NCI-H2029 treated with DMSO at 0.1 percent for 48 hours (cell line): ENCODE measurements around the gene SLC17A3.

Experiments
- DNase-seq: peaks from one replicate; lab custom pipeline; 2025; lab: John Stamatoyannopoulos, UW

The SLC17A3 gene

DNA sequence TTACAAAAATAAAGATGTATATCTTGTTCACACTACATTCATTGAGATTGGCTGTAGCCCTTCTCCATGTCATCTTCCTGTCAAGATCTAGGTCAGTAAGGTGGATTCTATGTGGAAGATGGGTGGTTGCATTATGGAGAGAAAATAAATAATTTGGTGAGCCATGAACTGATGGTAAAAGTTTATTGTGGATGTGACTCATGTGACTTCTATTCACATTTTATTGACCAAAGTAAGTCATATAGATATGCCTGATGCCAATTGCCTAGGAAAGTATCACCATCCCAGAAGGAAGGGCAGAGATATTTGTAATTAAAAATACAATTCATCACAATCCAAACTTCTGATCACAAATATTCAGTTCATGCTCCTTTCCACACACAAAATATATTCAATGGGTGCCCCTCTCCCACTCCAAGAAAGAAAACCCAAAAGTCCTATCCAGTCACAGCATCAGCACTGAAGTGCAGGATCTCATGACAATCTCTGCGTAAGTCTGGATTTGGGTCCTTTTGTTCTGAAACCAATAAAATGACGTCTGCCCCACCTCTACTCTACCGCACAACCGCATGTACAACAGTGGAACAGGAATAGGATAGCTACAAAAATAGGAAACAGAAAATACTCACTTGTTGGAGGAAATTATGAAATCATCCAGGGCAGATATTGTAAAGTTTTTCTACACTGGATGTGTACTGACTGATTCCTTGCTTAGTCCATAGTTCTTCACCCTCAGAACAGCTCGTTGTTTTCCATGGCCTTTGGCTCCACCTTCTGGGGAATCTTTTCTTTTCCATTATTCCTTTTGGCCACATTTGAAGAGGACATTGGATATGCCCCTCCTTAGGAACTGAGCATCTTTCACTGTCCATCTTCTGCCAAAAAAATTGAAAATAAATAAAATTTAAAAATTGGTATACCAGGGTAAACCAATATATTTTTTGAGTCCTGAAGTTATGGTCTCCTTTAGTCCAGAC lies 16.1 kb upstream of the SLC17A3 start:
- peak; percentile 60 for DNase-seq

DNA sequence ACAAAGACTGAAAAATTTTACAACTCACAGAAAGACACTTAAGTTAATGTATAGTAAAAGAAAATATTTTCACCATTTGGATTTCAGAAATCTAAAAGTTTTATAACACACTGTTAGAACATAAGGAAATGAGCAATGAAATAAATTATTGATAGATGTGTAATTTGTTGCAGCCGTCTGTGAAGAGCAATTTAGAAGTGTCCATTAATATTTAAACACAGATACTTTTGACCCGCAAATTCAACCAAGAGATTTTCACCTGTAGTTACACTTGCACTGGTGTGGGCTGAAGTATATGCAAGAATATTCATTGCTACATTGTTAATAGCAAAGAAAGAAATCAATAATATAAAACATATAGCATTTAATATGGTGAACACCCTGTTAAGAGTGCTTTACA lies 14.6 kb upstream of the SLC17A3 start:
- DNase-seq = no peak

DNA sequence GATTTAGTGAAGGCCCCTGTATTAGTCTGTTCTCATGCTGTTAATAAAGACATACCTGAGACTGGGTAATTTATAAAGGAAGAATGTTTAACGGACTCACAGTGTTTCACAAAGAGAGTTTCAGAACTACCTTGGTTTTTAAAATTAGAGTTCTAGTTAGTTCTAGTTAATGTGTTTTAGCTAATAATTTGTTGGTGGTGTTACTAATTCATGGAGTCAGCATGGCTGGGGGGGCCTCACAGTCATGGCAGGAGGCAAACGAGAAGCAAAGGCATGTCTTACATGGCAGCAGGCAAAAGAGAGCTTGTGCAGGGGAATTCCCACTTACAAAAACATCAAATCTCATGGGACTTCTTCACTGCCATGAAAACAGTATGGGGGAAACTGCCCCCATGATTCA lies 12.0 kb upstream of the SLC17A3 start:
- DNase-seq = no peak

DNA sequence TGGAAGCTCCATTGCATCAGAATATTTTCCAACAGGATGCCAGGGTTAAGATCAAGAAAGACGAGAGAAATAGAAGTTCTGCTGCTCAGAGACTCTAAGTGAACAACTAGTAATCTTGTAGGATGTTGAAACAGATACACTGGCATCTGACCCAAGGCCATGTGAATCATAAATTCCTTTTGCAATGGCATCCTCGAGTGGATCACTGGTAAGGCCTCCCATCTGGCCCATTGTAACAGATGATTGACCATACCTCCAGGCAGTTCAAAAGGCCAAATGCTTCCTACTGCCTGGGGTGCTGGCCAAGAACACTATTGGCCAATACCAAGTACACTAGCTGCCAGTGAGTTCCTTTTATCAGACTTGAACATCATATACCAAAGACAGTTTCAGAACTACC lies 9.9 kb upstream of the SLC17A3 start:
- no peak for DNase-seq

DNA sequence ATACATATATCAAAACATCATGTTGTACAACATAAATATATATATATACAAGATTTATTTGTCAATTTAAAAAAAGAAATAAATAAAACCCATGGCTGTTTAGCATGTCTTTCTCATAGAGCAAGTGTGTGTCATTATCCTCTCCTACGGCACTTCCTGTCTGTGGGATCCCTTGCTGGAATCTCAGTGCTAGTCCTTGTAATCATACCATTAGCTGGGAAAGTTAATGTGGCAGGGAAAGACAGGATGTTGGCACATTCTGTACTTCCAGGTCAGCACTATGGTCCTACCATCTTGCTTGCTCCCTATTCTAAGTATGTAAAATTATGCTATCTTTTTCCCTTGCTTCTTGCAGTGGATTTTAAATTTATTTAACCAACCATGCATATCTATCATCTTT lies 9.5 kb upstream of the SLC17A3 start:
- no peak for DNase-seq

DNA sequence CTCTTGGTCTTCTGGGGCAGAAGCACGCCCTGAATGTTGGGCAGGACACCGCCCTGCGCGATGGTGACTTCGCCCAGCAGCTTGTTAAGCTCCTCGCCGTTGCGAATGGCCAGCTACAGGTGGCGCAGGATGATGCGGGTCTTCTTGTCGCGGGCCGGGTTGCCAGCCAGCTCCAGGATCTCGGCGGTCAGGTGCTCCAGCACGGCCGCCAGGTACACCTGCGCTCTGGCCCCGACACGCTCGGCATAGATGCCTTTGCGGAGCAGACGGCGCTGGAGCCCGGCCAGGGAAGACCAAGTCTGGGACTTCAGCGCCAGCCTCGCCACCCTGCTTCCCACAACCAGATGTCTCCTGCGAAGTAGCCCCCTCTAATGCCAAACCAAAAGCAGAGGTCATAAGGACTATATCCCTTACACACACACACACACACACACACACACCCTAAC lies 8.0 kb upstream of the SLC17A3 start:
- no peak for DNase-seq

DNA sequence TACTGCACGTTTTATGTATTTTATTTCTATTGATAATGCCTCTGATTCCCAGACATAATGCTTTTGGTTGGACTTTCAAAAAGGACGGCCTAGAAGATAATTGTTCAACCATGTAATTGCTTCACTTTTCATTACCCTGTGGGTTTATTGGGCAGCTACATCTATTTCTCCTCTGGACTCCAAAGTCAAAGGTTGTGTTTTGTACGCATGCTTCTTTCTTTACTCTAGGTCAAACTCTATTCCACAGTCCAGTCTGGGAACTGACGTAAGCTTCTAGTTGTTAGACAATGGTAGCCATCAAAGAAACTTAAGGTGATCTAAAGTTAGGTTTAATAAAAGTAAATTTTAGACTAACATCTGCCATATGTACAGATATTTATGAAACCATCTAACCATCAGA lies 6.6 kb upstream of the SLC17A3 start:
- DNase-seq = no peak

DNA sequence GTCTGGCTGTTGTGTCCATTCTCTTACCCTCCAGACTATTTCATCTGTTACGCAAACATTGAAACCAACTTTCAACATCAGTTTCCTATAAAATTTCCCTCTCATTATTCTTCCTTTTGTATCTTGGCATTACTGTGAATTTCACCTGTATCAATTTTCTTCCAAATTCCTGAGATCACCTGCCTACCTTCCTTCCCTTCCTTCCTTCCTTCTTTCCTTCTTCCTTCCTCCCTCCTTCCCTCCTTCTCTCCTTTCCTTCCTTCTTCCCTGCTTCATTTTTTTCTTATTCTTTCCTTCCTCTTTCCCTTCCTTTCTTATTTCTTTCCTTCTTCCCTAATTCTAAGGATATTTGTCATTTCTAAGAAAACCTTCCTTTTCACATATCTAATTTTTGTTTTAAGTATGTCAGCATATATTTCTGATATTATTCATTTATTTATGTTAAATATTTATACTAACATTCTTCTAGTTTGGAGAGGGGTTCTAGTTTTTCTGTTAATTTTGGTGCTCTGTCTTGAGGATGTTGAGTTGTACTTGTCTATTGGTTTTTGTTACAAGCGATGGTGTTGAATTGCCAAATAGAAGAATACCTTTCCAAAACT lies 4.8 kb upstream of the SLC17A3 start:
- DNase-seq = no peak

DNA sequence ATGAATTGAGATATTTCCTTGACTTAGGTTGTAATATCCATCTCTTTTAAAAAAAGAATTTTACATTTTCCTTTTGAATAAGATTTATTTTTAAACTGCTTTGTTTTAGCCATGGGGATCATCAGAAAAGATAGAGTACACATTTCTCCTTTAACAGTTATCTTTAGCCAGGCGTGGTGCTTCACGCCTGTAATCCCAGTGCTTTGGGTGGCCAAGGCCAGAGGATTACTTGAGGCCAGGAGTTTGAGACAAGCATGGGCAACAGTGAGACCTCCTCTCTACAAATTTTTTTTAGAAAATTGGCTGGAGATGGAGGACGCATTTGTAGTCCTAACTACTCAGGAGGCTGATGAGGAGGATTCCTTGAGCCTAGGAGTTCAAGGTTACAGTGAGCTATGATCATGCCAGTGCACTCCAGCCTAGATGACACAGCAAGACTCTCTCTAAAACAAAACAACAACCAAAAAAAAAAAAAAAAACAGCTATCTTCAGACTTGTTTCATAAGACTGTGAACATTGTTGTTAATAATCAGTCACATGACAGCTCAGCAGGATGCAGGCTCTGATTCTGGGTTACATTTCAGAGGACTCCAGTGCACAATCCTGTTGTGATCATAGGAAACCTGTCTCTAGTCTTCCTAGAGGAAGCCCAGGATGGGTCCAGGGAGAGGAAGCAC lies 2.0 kb upstream of the SLC17A3 start:
- no peak for DNase-seq

DNA sequence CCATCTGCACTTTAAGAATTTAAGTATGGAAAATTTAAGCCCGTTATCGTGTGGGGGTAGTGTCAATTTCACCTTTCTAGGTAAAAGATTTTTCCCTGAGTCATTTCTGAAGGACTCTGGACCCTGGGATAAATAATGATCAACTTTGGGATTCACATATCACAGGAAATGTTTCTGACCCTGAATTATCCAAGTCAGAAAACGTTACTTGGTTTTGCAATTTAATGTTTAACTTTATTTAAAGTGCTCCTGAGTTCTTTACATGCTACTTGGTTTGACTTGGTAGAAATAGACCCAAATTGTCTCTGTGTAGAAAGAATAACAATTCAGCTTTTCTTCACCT lies 1.5 kb upstream of the SLC17A3 start:
- no peak for DNase-seq

DNA sequence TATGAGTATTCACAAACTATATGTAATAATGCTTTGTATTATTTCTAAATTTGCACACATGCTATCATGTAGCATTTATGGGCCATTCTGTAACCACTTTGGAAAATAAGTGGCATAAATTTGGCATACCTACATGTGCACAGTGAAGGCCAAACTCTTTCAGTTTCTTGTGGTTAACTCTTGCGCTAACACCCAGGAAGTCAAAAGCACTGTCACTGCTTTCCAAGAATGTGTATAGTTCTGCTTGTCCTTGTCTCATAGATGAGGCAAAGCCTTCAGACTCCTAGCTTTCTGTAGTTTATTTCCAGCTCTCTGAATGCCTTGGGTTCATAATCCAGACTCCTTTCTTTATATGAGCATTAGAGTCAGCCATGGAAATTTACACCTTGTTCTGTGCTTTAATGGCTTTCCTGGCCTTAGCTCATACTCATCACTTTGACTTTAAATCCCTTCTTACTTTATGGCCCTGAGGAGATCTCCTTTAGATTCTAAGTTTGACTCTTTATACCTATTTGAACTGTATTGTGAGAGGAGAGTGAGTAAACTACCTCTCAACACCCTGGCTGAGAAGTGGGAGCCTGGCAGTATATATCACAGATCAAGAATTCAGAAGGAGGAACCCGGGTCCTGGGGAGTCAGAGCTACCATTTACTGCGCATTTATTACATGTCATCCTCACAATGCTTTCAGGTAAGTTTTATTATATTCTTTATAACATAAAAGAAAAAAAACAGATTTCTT lies 949 bp upstream of the SLC17A3 start:
- no peak for DNase-seq

DNA sequence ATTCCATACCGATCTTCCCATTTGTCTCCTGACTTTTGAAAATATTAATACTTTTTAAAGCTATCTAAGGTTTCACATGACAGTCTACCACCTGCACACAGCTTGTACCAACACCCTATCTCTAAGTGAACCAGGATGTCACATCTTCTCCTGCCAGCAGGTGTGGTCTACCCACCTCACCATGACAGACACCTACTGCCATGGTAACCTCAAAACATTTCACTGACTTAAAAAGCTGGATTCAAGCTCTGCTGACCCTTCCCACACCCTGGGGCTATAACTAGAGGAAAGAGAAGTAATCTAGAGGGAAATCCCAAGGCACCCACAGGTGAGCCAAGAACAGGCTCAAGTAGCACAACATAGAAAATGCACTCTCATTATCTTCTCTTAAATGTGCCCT lies 1.2 kb downstream of the SLC17A3 start:
- DNase-seq = no peak

DNA sequence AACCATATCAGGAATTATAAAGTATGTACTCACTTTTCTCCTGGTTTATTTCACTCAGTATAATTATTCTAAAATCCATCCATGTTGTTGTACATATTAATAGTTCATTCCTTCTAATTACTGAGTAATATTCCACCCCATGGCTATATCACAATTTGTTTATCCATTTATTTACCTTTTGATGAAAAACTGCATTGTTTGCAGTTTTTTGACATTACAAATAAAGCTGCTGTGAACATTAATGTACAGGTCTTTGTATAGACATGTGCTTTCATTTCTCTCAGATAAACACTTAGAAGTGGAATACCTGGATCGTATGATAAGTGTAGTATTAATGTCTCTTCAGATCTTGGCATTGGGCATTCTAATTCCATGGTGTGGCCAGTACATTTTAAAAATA lies 4.2 kb downstream of the SLC17A3 start:
- no peak for DNase-seq

DNA sequence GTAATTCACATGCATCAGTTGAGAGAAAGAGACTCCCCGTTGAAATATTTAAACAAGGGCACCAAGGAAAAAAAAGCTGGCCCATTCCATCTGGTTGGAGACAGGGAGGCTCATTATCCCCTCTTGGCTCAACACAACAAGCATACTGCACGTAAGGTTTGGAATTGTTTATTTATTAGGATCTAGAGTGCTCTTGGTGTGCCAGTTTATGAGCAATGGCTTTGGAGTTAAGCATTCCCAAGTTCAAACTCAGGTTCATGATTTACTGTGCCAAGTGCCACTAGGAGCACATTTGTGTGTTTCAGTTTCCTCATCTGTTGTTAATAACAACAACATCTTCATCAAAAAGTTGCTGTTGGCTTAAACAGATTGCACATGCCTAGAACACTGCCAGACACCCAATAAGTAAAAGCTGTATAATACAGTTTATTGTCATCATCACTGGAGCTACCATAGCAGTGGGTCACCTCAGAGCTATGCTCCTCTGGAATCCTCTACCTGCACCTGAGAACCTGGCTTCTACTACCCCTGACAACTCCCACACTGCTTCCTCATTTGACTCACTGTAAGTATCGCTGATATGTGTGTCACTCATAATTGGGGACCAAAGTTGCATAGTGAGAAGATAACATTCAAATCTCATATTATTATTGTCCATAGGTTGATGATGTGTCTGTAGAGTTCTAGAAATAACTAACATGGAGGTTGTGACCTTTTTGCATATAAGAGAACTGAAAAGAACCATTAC lies 5.4 kb downstream of the SLC17A3 start:
- DNase-seq = no peak

DNA sequence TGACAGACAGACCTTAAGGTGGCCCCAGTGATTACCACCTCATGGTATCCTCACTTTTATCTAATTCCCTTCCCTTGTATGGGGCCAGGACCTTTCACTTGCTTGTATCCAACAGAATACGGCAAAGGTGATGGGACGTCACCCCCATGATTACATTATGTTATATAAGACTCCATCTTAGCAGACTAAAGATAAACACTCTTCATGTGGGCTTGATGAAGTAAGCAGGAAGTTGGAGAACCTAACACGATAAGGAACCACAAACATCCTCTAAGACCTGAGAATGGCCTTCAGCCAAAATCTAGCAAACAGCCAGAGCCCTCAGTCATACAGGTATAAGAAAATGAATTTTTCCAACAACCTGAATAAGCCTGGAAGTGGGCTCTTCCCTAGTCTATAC lies 8.0 kb downstream of the SLC17A3 start:
- no peak for DNase-seq

DNA sequence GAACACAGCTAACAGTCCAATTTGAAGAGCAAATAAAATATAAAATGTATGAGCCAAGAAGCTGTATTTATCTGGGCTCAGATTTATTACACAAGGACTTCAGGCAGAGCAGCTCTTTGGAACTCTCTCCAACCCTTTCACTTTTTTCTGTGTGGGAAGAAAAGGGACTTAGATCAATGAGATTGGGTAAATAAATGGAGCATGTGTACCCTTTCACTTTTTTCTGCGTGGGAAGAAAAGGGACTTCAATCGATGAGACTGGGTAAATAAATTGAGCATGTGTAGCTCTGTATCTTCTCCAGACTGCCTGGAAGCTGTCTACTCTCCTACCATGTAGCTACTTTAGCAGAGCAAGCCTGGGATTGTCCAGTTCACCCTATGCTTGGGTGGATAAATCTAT lies 10.7 kb downstream of the SLC17A3 start:
- DNase-seq = no peak

DNA sequence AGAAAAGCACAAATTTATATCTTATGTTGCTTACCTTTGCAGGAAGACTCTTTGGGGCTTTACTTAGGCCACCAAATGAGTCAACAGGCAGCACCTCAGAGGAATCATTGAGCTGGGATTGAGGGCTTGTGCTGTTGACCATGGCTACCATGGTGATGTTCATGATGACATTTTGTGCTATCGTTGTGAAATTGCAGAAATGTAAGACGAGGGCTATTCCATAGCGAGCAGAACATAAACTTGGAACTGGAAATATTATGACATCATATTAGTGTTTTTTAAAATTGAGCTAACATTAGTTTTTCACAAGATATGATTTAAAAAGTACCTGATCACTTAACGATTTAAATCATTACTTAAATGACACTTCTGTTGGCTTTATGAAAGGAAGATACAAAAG lies 11.8 kb downstream of the SLC17A3 start:
- no peak for DNase-seq

DNA sequence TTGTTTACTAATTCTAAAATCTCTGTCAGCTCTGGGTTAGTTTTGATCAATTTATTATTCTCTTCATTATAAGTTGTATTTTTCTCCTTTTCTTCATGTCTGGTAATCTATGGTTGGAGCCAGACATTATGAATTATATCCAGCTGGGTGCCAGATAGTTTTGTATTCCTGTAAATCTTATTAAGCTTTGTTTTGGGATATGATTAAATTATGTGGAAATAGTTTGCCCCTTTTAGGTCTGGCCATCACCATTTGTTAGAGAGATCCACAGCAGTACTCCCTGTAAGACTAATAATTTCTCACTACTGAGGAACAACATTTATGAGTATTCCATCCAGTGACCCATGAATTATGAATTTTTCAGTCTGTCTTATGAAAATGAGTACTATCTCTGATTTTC lies 21.3 kb downstream of the SLC17A3 start:
- no peak for DNase-seq

DNA sequence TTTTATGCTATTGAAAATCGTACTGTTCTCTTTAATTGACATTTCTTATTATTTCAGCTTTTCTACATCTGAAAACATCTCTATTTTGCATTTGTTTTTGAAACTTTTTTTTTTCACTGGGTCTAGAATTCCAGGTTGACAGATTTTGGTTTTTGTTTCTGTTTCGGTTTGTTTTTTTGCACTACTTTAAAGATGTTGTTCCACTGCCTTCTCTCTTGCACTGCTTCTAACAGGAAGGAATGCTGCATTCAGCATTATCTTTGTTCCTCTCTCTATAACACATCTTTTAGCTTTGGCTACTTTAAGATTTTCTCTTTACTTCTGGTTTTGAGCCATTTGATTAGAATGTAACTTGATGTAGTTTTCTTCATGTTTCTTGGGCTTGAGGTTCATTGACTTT lies 22.1 kb downstream of the SLC17A3 start:
- no peak for DNase-seq

DNA sequence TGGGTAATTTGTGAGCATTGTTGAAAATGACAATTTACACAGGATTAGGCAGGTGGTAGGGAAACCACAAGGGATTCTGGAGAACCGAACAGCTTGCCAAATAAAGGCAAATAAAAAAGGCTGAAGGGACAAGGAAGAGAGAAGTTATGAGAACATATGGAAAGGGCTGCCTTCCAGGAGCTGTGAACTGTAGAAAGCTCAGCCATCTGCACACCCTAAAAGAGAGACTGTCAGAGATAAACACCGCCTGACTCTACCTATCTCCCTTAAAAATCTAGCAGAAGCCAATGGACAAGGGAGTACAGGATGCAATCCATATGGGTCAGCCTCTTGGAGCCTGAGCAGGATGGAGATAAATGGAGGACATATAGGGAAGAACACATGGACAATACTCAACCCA lies 29.5 kb downstream of the SLC17A3 start:
- DNase-seq = no peak

DNA sequence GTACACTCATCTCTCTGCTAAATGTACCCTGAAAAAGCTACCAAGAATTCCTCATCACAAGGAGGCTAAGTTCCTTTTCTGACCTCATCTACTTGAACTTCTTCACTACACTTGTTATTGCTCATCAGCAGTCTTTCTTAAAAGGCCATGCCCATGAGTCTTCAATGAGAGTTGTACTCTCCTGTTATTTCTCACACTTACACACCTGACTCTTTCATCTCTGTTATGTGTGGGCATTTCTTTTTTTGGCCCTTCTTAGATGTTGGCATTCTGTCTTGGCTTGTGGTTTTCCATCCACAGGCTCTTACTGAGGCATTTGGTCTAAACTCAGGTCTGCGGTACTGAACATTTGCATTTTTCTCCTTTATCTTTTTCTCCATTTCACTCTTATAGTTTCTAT lies 31.5 kb downstream of the SLC17A3 start:
- DNase-seq = no peak
